HEK293 (cell line): ENCODE data around the gene CHRNA5.
"Not testable (repeated sequence)": the region's sequence is repeated elsewhere in the genome, so short reads cannot be mapped to it uniquely, and the experiment has no call there.

Source experiments
- CTCF ChIA-PET: fragments of 350-600 bp; formaldehyde crosslinking; extraction: SDS; loops from one replicate; lab custom pipeline; 2021; ENCODE audit warnings: antibody characterized with exemption; lab: Yijun Ruan, JAX
- POLR2A ChIA-PET: fragments of 300-600 bp; formaldehyde crosslinking; extraction: SDS; loops from one replicate; lab custom pipeline; 2020; ENCODE audit warnings: antibody characterized with exemption, inconsistent platforms; lab: Yijun Ruan, JAX
- H3K27ac ChIP-seq: fragments of 200-500 bp; sonication (Bioruptor generic); 2 replicates; pipeline ENCODE4 v1.5.1; 2014; ENCODE audit warnings: low read depth, low read length, control low read depth, inconsistent platforms; ENCODE audit errors: extremely low read depth
- H3K36me3 ChIP-seq, 2 experiments: fragments of 200-500 bp in 1 of 2; sonication (Bioruptor generic) in 1 of 2; 1 replicate in 1 of 2; 2 replicates in 1 of 2; pipeline ENCODE4 v1.5.1; 2014 to 2017; ENCODE audit warnings: inconsistent platforms in 2 of 2, low read length in 2 of 2; ENCODE audit not compliant: control insufficient read depth in 2 of 2, insufficient read depth in 1 of 2
- H3K4me1 ChIP-seq: fragments of 200-500 bp; sonication (Bioruptor generic); 2 replicates; pipeline ENCODE4 v1.5.1; 2014; ENCODE audit warnings: mild to moderate bottlenecking, low read length, inconsistent platforms; ENCODE audit not compliant: control insufficient read depth, insufficient read depth
- H3K4me3 ChIP-seq: 2 replicates; pipeline ENCODE4 v1.5.1; 2011; ENCODE audit warnings: low read depth, mild to moderate bottlenecking, control low read depth, low read length, moderate library complexity
- H3K9me3 ChIP-seq: fragments of 200-500 bp; sonication (Bioruptor generic); 2 replicates; pipeline ENCODE4 v1.5.1; 2014; ENCODE audit warnings: low read depth, low read length, inconsistent platforms; ENCODE audit not compliant: control insufficient read depth, insufficient read depth
- ATF2 ChIP-seq: fragments of 450-650 bp; formaldehyde crosslinking; IDR thresholded peaks from 2 replicates; pipeline ENCODE4 v1.5.1; 2016; ENCODE audit warnings: missing biosample characterization, missing genetic modification characterization, low read depth
- KLF8 ChIP-seq: fragments of 450-650 bp; formaldehyde crosslinking; IDR thresholded peaks from 2 replicates; pipeline ENCODE4 v1.5.1; 2016; ENCODE audit warnings: missing biosample characterization, missing genetic modification characterization
- PATZ1 ChIP-seq: fragments of 450-650 bp; formaldehyde crosslinking; IDR thresholded peaks from 2 replicates; pipeline ENCODE4 v1.5.1; 2016; ENCODE audit warnings: missing biosample characterization, missing genetic modification characterization
- PRDM1 ChIP-seq: fragments of 450-650 bp; formaldehyde crosslinking; IDR thresholded peaks from 2 replicates; pipeline ENCODE4; 2016; ENCODE audit warnings: missing biosample characterization, missing genetic modification characterization
- YY1 ChIP-seq: fragments of 450-650 bp; formaldehyde crosslinking; IDR thresholded peaks from 2 replicates; pipeline ENCODE4 v1.5.1; 2018; ENCODE audit warnings: missing biosample characterization, missing genetic modification characterization
- ZBTB44 ChIP-seq: fragments of 450-650 bp; IDR thresholded peaks from 2 replicates; pipeline ENCODE4 v1.5.1; 2018; ENCODE audit warnings: missing biosample characterization, mild to moderate bottlenecking, missing genetic modification characterization
- ZBTB48 ChIP-seq: fragments of 450-650 bp; formaldehyde crosslinking; IDR thresholded peaks from 2 replicates; pipeline ENCODE4 v1.5.1; 2016; ENCODE audit warnings: missing biosample characterization, missing genetic modification characterization
- ZNF133 ChIP-seq: fragments of 450-650 bp; formaldehyde crosslinking; IDR thresholded peaks from 2 replicates; pipeline ENCODE4 v1.5.1; 2016; ENCODE audit warnings: missing biosample characterization, missing genetic modification characterization
- ZNF157 ChIP-seq: fragments of 450-650 bp; formaldehyde crosslinking; IDR thresholded peaks from 2 replicates; pipeline ENCODE4 v1.5.1; 2016; ENCODE audit warnings: missing biosample characterization, missing genetic modification characterization
- ZNF221 ChIP-seq: fragments of 450-650 bp; formaldehyde crosslinking; IDR thresholded peaks from 2 replicates; pipeline ENCODE4 v1.5.1; 2017; ENCODE audit warnings: missing biosample characterization, missing genetic modification characterization, borderline replicate concordance
- ZNF280D ChIP-seq: fragments of 450-650 bp; formaldehyde crosslinking; IDR thresholded peaks from 2 replicates; pipeline ENCODE4 v1.5.1; 2016; ENCODE audit warnings: missing biosample characterization, missing genetic modification characterization
- ZNF324 ChIP-seq: fragments of 450-650 bp; formaldehyde crosslinking; IDR thresholded peaks from 2 replicates; pipeline ENCODE4 v1.5.1; 2016; ENCODE audit warnings: missing biosample characterization, missing genetic modification characterization
- ZNF404 ChIP-seq: fragments of 450-650 bp; formaldehyde crosslinking; IDR thresholded peaks from 2 replicates; pipeline ENCODE4 v1.5.1; 2017; ENCODE audit warnings: missing biosample characterization, missing genetic modification characterization
- ZNF510 ChIP-seq: fragments of 450-650 bp; formaldehyde crosslinking; IDR thresholded peaks from 2 replicates; pipeline ENCODE4 v1.5.1; 2018; ENCODE audit warnings: mild to moderate bottlenecking, missing genetic modification characterization, missing biosample characterization; ENCODE audit not compliant: insufficient replicate concordance
- ZNF521 ChIP-seq: fragments of 450-650 bp; formaldehyde crosslinking; IDR thresholded peaks from 2 replicates; pipeline ENCODE4 v1.5.1; 2017; ENCODE audit warnings: missing biosample characterization, mild to moderate bottlenecking, missing genetic modification characterization
- ZNF530 ChIP-seq: fragments of 450-650 bp; formaldehyde crosslinking; IDR thresholded peaks from 2 replicates; pipeline ENCODE4 v1.5.1; 2016; ENCODE audit warnings: low read depth, missing biosample characterization, missing genetic modification characterization
- ZNF623 ChIP-seq: fragments of 450-650 bp; formaldehyde crosslinking; IDR thresholded peaks from 2 replicates; pipeline ENCODE4 v1.5.1; 2016; ENCODE audit warnings: missing biosample characterization, missing genetic modification characterization
- ZNF660 ChIP-seq: fragments of 450-650 bp; IDR thresholded peaks from 2 replicates; pipeline ENCODE4 v1.5.1; 2018; ENCODE audit warnings: missing biosample characterization, mild to moderate bottlenecking, missing genetic modification characterization
- ZNF777 ChIP-seq: fragments of 450-650 bp; formaldehyde crosslinking; IDR thresholded peaks from 2 replicates; pipeline ENCODE4 v1.5.1; 2017; ENCODE audit warnings: missing biosample characterization, missing genetic modification characterization, borderline replicate concordance
- ZNF785 ChIP-seq: fragments of 450-650 bp; formaldehyde crosslinking; IDR thresholded peaks from 2 replicates; pipeline ENCODE4 v1.5.1; 2016; ENCODE audit warnings: missing biosample characterization, missing genetic modification characterization
- ZNF843 ChIP-seq: fragments of 450-650 bp; formaldehyde crosslinking; IDR thresholded peaks from 2 replicates; pipeline ENCODE4 v1.5.1; 2016; ENCODE audit warnings: missing biosample characterization, missing genetic modification characterization
- ZSCAN30 ChIP-seq: fragments of 450-650 bp; IDR thresholded peaks from 2 replicates; pipeline ENCODE4 v1.5.1; 2018; ENCODE audit warnings: missing biosample characterization, mild to moderate bottlenecking, missing genetic modification characterization, moderate library complexity

The CHRNA5 gene

GRCh38 chr15:78604420-78604819 lies 39.1 kb downstream of the CHRNA5 start (continued):
- TF ChIP-seq PRDM1 (tag by site-specific recombination) (no peak), ZNF521 (no peak), ZNF157 (tag by site-specific recombination) (no peak), ZNF785 (tag by site-specific recombination) (no peak), ZNF324 (no peak), ZBTB44 (no peak), ATF2 (tag by site-specific recombination) (no peak)

- Histone ChIP-seq H3K4me3 (no peak overlapping the region), H3K4me1 (no peaks in the 10 kb centered on the region), H3K27ac (no peak overlapping the region), H3K36me3 (peaks cover 0 to 15% of the 10 kb centered on the region in 2 experiments; a peak in 2 of 3 replicates), H3K9me3 (no peaks in the 10 kb centered on the region)
- TF ChIP-seq ZNF660 (no peak), ZNF510 (tag by site-specific recombination) (no peak), ZNF404 (tag by site-specific recombination) (no peak), ZNF843 (no peak), ZBTB48 (no peak)
- POLR2A ChIA-PET: no interaction called here
- CTCF ChIA-PET: interaction anchor here (1.2 kb wide), 1 partner anchor 13 kb away, joined by 4 read pairs; no protein-coding TSS in a partner anchor
These were observed 39.9 kb downstream of the CHRNA5 start for GRCh38 chr15:78605201-78605600.

- H3K9me3 ChIP-seq: no peaks in the 10 kb centered on the region
- ChIA-PET POLR2A (no interaction called here), CTCF (interaction anchor here (0.6 to 1.2 kb wide), 2 partner anchors 13 to 353 kb away, joined by 3 to 4 read pairs; no protein-coding TSS in a partner anchor)
- H3K4me1 ChIP-seq: no peaks in the 10 kb centered on the region
- no peak overlapping the region for H3K27ac ChIP-seq
- no peak for TF ChIP-seq ZNF280D
- TF ChIP-seq ZNF777 (tag by site-specific recombination): no peak
- TF ChIP-seq ZNF133 (tag by site-specific recombination): no peak
- no peak for TF ChIP-seq YY1 (tag by site-specific recombination)
- TF ChIP-seq ZNF221: no peak
- no peak for TF ChIP-seq PATZ1 (tag by site-specific recombination)
- TF ChIP-seq ZSCAN30 (tag by site-specific recombination): no peak
- TF ChIP-seq ZNF530 (tag by site-specific recombination): no peak
- no peak for TF ChIP-seq KLF8 (tag by site-specific recombination)
- TF ChIP-seq ZNF623: no peak
- peaks cover 0 to 15% of the 10 kb centered on the region in 2 experiments; a peak in 2 of 3 replicates for H3K36me3 ChIP-seq
- H3K4me3 ChIP-seq: no peak overlapping the region
These were observed 40.4 kb downstream of the CHRNA5 start for GRCh38 chr15:78605680-78606079.

GRCh38 chr15:78609551-78609950 lies 44.2 kb downstream of the CHRNA5 start:
- POLR2A ChIA-PET, H3K4me3 ChIP-seq, H3K27ac ChIP-seq, H3K36me3 ChIP-seq, H3K9me3 ChIP-seq, CTCF ChIA-PET, H3K4me1 ChIP-seq: not testable (repeated sequence)
